CD8-positive, alpha-beta memory T cell (primary cell): ENCODE measurements around the gene IER5L. TPM values are rescaled to one million over a fixed set of nuclear protein-coding genes. Genes with fewer than 3 reads are reported as not detected.

Experiments
- CTCF ChIA-PET: fragments of 350-600 bp; sonication (Branson Sonifier 250); formaldehyde crosslinking; loops from one replicate; lab custom pipeline; 2021; ENCODE audit warnings: antibody characterized with exemption; lab: Charles Lee
- POLR2A ChIA-PET: fragments of 350-600 bp; sonication (Branson Sonifier 250); formaldehyde crosslinking; loops from one replicate; lab custom pipeline; 2021; ENCODE audit warnings: antibody characterized with exemption; lab: Charles Lee
- DNase-seq, 5 donors: peaks; one replicate each; pipeline versions ENCODE4 v3.0.0 to v3.0.0-alpha.2; 2020 to 2022; ENCODE audit warnings: mixed read lengths in 1 of 5
- H3K27ac ChIP-seq: one replicate; pipeline ENCODE4 v1.7.0; 2013; ENCODE audit warnings: low read depth, mild to moderate bottlenecking, low read length, moderate library complexity
- H3K27me3 ChIP-seq: 2 replicates; pipeline ENCODE4 v1.7.0; 2013; ENCODE audit warnings: low read length, mild to moderate bottlenecking; ENCODE audit not compliant: insufficient read depth, poor library complexity, severe bottlenecking
- H3K36me3 ChIP-seq: 2 replicates; pipeline ENCODE4 v1.7.0; 2013; ENCODE audit warnings: mild to moderate bottlenecking, low read length, moderate library complexity; ENCODE audit not compliant: insufficient read depth
- H3K4me1 ChIP-seq: 2 replicates; pipeline ENCODE4 v1.7.0; 2013; ENCODE audit warnings: mild to moderate bottlenecking, low read length, moderate library complexity; ENCODE audit not compliant: insufficient read depth
- H3K4me3 ChIP-seq: 2 replicates; pipeline ENCODE4 v1.7.0; 2013; ENCODE audit warnings: mild to moderate bottlenecking, low read length
- H3K9me3 ChIP-seq: 2 replicates; pipeline ENCODE4 v1.7.0; 2013; ENCODE audit warnings: mild to moderate bottlenecking, low read length
- H3K27ac Mint-ChIP-seq, 8 donors: one replicate each; pipeline ENCODE4 v1.8.0; 2020 to 2021; ENCODE audit warnings: mixed read lengths in 8 of 8, mild to moderate bottlenecking in 6 of 8, inconsistent platforms in 3 of 8, moderate library complexity in 3 of 8
- H3K27me3 Mint-ChIP-seq, 2 donors: one replicate each; pipeline ENCODE4 v1.8.0; 2020 to 2021; ENCODE audit warnings: mixed read lengths in 2 of 2, mild to moderate bottlenecking in 1 of 2, moderate library complexity in 1 of 2
- H3K36me3 Mint-ChIP-seq, 3 donors: one replicate each; pipeline ENCODE4 v1.8.0; 2020 to 2021; ENCODE audit warnings: mixed read lengths in 3 of 3, inconsistent platforms in 1 of 3, mild to moderate bottlenecking in 1 of 3
- H3K4me1 Mint-ChIP-seq, 3 donors: one replicate each; pipeline ENCODE4 v1.8.0; 2020 to 2021; ENCODE audit warnings: mixed read lengths in 3 of 3, inconsistent platforms in 1 of 3, mild to moderate bottlenecking in 1 of 3
- H3K4me3 Mint-ChIP-seq, 7 donors: one replicate each; pipeline ENCODE4 v1.8.0; 2020 to 2021; ENCODE audit warnings: mixed read lengths in 7 of 7, mild to moderate bottlenecking in 6 of 7, moderate library complexity in 4 of 7, inconsistent platforms in 2 of 7
- H3K9me3 Mint-ChIP-seq, 5 donors: one replicate each; pipeline ENCODE4 v1.8.0; 2020 to 2022; ENCODE audit warnings: mixed read lengths in 5 of 5, mild to moderate bottlenecking in 3 of 5, moderate library complexity in 2 of 5, inconsistent platforms in 1 of 5
- polyA plus RNA-seq: library from polyadenylated mRNA; unstranded; fragments of 300-500 nt; fragmentation: Illumina TruSeq; gene quantifications from one replicate; pipeline ENCODE4 v1.2.3, GENCODE V29; 2021
- total RNA-seq, 2 experiments: library from RNA; stranded (reverse); gene quantifications; one replicate each; pipeline ENCODE4 v1.2.3, GENCODE V29; 2021

IER5L gene
- total RNA-seq (1 to 10 TPM; 2.8 to 3.0 TPM), polyA plus RNA-seq (0.16 TPM)

- no peaks in the 10 kb centered on the region for H3K9me3 Mint-ChIP-seq
- Histone ChIP-seq H3K4me3 (peak within 1 kb of the TSS; percentile 71), H3K27ac (peak within 1 kb of the TSS; percentile 72), H3K27me3 (peaks cover under 1% of the 10 kb centered on the region), H3K36me3 (no peaks in the 10 kb centered on the region), H3K9me3 (no peaks in the 10 kb centered on the region), H3K4me1 (no peaks in the 10 kb centered on the region)
- DNase-seq = peak; percentile 88 to 96 (median 91)
- peak within 1 kb of the TSS; percentile 47 to 91 (median 80) for H3K27ac Mint-ChIP-seq
- H3K27me3 Mint-ChIP-seq = peaks cover 0 to 4% of the 10 kb centered on the region in 2 donors
- POLR2A ChIA-PET = interaction anchor here (0.6 to 4.9 kb wide), 17 partner anchors 29 to 448 kb away, joined by 3 to 36 read pairs (median 5); partner anchors contain the start of gene NTMT1
- peaks cover 0 to 10% (median 0%) of the 10 kb centered on the region in 3 donors for H3K36me3 Mint-ChIP-seq
- peak within 1 kb of the TSS; percentile 91 to 98 (median 93) for H3K4me3 Mint-ChIP-seq
- CTCF ChIA-PET = interaction anchor here (0.6 to 2.9 kb wide), 27 partner anchors 9 to 463 kb away, joined by 3 to 11 read pairs (median 4); partner anchors contain the start of gene NTMT1
- H3K4me1 Mint-ChIP-seq = peaks cover 9 to 20% (median 9%) of the 10 kb centered on the region in 3 donors
Measured at GRCh38 chr9:129177791-129178567, at the start of gene IER5L. IER5L (minus strand) TSS chr9:129178261; CDS start chr9:129178052, 209 bp downstream.

GRCh38 chr9:129227843-129228189 is 49.8 kb upstream of the IER5L start:
- Histone ChIP-seq H3K9me3 (no peaks in the 10 kb centered on the region), H3K27ac (no peak overlapping the region), H3K4me1 (peaks cover 16% of the 10 kb centered on the region), H3K36me3 (no peaks in the 10 kb centered on the region), H3K4me3 (no peak overlapping the region), H3K27me3 (no peaks in the 10 kb centered on the region)
- ChIA-PET CTCF (no interaction called here), POLR2A (no interaction called here)
- peaks cover 22 to 40% (median 25%) of the 10 kb centered on the region in 3 donors for H3K4me1 Mint-ChIP-seq
- no peaks in the 10 kb centered on the region for H3K27me3 Mint-ChIP-seq
- no peak overlapping the region for H3K4me3 Mint-ChIP-seq
- H3K9me3 Mint-ChIP-seq = no peaks in the 10 kb centered on the region
- DNase-seq = no peak
- no peak overlapping the region for H3K27ac Mint-ChIP-seq
- no peaks in the 10 kb centered on the region for H3K36me3 Mint-ChIP-seq

GRCh38 chr9:129225815-129226214 is 47.8 kb upstream of the IER5L start:
- H3K9me3 ChIP-seq = no peaks in the 10 kb centered on the region
- H3K27ac ChIP-seq = no peak overlapping the region
- peaks cover 34 to 54% (median 35%) of the 10 kb centered on the region in 3 donors for H3K4me1 Mint-ChIP-seq
- H3K27me3 Mint-ChIP-seq = no peaks in the 10 kb centered on the region
- no peaks in the 10 kb centered on the region for H3K9me3 Mint-ChIP-seq
- ChIA-PET POLR2A (interaction anchor here (0.6 to 1.2 kb wide), 3 partner anchors 11 to 264 kb away, joined by 3 to 4 read pairs (median 3); no protein-coding TSS in a partner anchor), CTCF (interaction anchor here (1.1 kb wide), 1 partner anchor 51 kb away, joined by 3 read pairs; no protein-coding TSS in a partner anchor)
- H3K4me3 Mint-ChIP-seq = peak overlapping the region in 4 of 7 donors; percentile 55 to 85 (median 60)
- H3K27me3 ChIP-seq = no peaks in the 10 kb centered on the region
- H3K27ac Mint-ChIP-seq = peak overlapping the region in 7 of 8 donors; percentile 66 to 96 (median 86)
- peaks cover 28% of the 10 kb centered on the region for H3K4me1 ChIP-seq
- peak; percentile 25 to 70 (median 38) for DNase-seq
- no peaks in the 10 kb centered on the region for H3K36me3 Mint-ChIP-seq
- H3K36me3 ChIP-seq = no peaks in the 10 kb centered on the region
- no peak overlapping the region for H3K4me3 ChIP-seq

GRCh38 chr9:129225490-129225778 is 47.4 kb upstream of the IER5L start:
- Histone ChIP-seq H3K27ac (no peak overlapping the region), H3K9me3 (no peaks in the 10 kb centered on the region), H3K27me3 (no peaks in the 10 kb centered on the region), H3K4me1 (peaks cover 32% of the 10 kb centered on the region), H3K36me3 (no peaks in the 10 kb centered on the region), H3K4me3 (no peak overlapping the region)
- Mint-ChIP-seq H3K27ac (peak overlapping the region in 7 of 8 donors; percentile 66 to 96 (median 86)), H3K4me3 (peak overlapping the region in 3 of 7 donors; percentile 34 to 85 (median 58)), H3K36me3 (no peaks in the 10 kb centered on the region), H3K27me3 (no peaks in the 10 kb centered on the region), H3K9me3 (no peaks in the 10 kb centered on the region), H3K4me1 (peaks cover 37 to 58% (median 39%) of the 10 kb centered on the region in 3 donors)
- DNase-seq = no peak
- POLR2A ChIA-PET = interaction anchor here (0.6 to 1.2 kb wide), 3 partner anchors 12 to 264 kb away, joined by 3 to 4 read pairs (median 3); no protein-coding TSS in a partner anchor
- CTCF ChIA-PET = interaction anchor here (1.1 kb wide), 1 partner anchor 51 kb away, joined by 3 read pairs; no protein-coding TSS in a partner anchor

GRCh38 chr9:129224618-129225489 is 46.8 kb upstream of the IER5L start:
- Histone ChIP-seq H3K36me3 (no peaks in the 10 kb centered on the region), H3K4me3 (no peak overlapping the region), H3K4me1 (peaks cover 33% of the 10 kb centered on the region), H3K9me3 (no peaks in the 10 kb centered on the region), H3K27me3 (no peaks in the 10 kb centered on the region), H3K27ac (no peak overlapping the region)
- H3K9me3 Mint-ChIP-seq = no peaks in the 10 kb centered on the region
- no peaks in the 10 kb centered on the region for H3K27me3 Mint-ChIP-seq
- no peaks in the 10 kb centered on the region for H3K36me3 Mint-ChIP-seq
- peak overlapping the region in 7 of 8 donors; percentile 66 to 90 (median 86) for H3K27ac Mint-ChIP-seq
- CTCF ChIA-PET = interaction anchor here (1.1 kb wide), 1 partner anchor 50 kb away, joined by 3 read pairs; no protein-coding TSS in a partner anchor
- peak overlapping the region in 1 of 7 donors; percentile 26 for H3K4me3 Mint-ChIP-seq
- H3K4me1 Mint-ChIP-seq = peaks cover 39 to 58% (median 41%) of the 10 kb centered on the region in 3 donors
- POLR2A ChIA-PET = interaction anchor here (1.2 kb wide), 2 partner anchors 12 to 17 kb away, joined by 3 to 4 read pairs; no protein-coding TSS in a partner anchor
- no peak for DNase-seq

GRCh38 chr9:129223551-129224208 is 45.6 kb upstream of the IER5L start:
- Histone ChIP-seq H3K27ac (no peak overlapping the region), H3K27me3 (no peaks in the 10 kb centered on the region), H3K9me3 (no peaks in the 10 kb centered on the region), H3K4me3 (no peak overlapping the region), H3K4me1 (peaks cover 33% of the 10 kb centered on the region), H3K36me3 (no peaks in the 10 kb centered on the region)
- Mint-ChIP-seq H3K4me1 (peaks cover 38 to 60% (median 45%) of the 10 kb centered on the region in 3 donors), H3K27me3 (no peaks in the 10 kb centered on the region), H3K27ac (peak overlapping the region in 4 of 8 donors; percentile 17 to 75 (median 44)), H3K36me3 (no peaks in the 10 kb centered on the region), H3K9me3 (no peaks in the 10 kb centered on the region), H3K4me3 (no peak overlapping the region)
- ChIA-PET POLR2A (no interaction called here), CTCF (no interaction called here)
- no peak for DNase-seq

GRCh38 chr9:129222819-129223218 is 44.8 kb upstream of the IER5L start:
- POLR2A ChIA-PET = interaction anchor here (2.2 kb wide), 1 partner anchor 45 kb away, joined by 12 read pairs; the partner anchor contains the start of gene IER5L
- no peaks in the 10 kb centered on the region for H3K27me3 ChIP-seq
- peaks cover 38 to 60% (median 45%) of the 10 kb centered on the region in 3 donors for H3K4me1 Mint-ChIP-seq
- CTCF ChIA-PET = interaction anchor here (1.0 to 3.3 kb wide), 4 partner anchors 14 to 160 kb away, joined by 3 to 33 read pairs (median 6); no protein-coding TSS in a partner anchor
- H3K27ac Mint-ChIP-seq = peak overlapping the region in 5 of 8 donors; percentile 57 to 87 (median 67)
- H3K27me3 Mint-ChIP-seq = no peaks in the 10 kb centered on the region
- no peaks in the 10 kb centered on the region for H3K9me3 Mint-ChIP-seq
- no peaks in the 10 kb centered on the region for H3K36me3 ChIP-seq
- H3K36me3 Mint-ChIP-seq = no peaks in the 10 kb centered on the region
- no peak for DNase-seq
- no peaks in the 10 kb centered on the region for H3K9me3 ChIP-seq
- peak overlapping the region in 1 of 7 donors; percentile 44 for H3K4me3 Mint-ChIP-seq
- peaks cover 33% of the 10 kb centered on the region for H3K4me1 ChIP-seq
- no peak overlapping the region for H3K4me3 ChIP-seq
- no peak overlapping the region for H3K27ac ChIP-seq
